Neural cell (in vitro differentiated cells): ENCODE results near the gene STAC. TPM values are rescaled to one million over a fixed set of nuclear protein-coding genes. Genes with fewer than 3 reads are reported as not detected.

Experiments used
- H2AFZ ChIP-seq: fragments of 200-600, 300-800 bp; sonication (generic), shearing (Covaris generic); 2 replicates; pipeline ENCODE4 v1.6.0; 2014; ENCODE audit warnings: low read depth, mild to moderate bottlenecking, antibody characterized with exemption, low read length, moderate library complexity
- H3F3A ChIP-seq: fragments of 200-600 bp; shearing (Covaris generic); 2 replicates; pipeline ENCODE4 v1.6.1; 2016; ENCODE audit warnings: mild to moderate bottlenecking, moderate library complexity, mixed read lengths, antibody characterized with exemption, low read length; ENCODE audit not compliant: insufficient read depth, poor library complexity, severe bottlenecking
- H3K27ac ChIP-seq: fragments of 200-600, 300-800 bp; sonication (generic), shearing (Covaris generic); 2 replicates; pipeline ENCODE4 v1.5.1; 2014; ENCODE audit warnings: mild to moderate bottlenecking, low read length, moderate library complexity
- H3K27me3 ChIP-seq: fragments of 300-800, 200-600 bp; sonication (generic), shearing (Covaris generic); 2 replicates; pipeline ENCODE4 v1.6.0; 2014; ENCODE audit warnings: mild to moderate bottlenecking, low read depth, low read length, moderate library complexity; ENCODE audit not compliant: insufficient read depth
- H3K36me3 ChIP-seq: fragments of 300-800, 200-600 bp; sonication (generic), shearing (Covaris generic); 2 replicates; pipeline ENCODE4 v1.5.1; 2014; ENCODE audit warnings: mild to moderate bottlenecking, antibody characterized with exemption, low read length, moderate library complexity; ENCODE audit not compliant: insufficient read depth
- H3K4me2 ChIP-seq: fragments of 300-800, 200-600 bp; sonication (generic), shearing (Covaris generic); 2 replicates; pipeline ENCODE4 v1.6.0; 2014; ENCODE audit warnings: mild to moderate bottlenecking, low read length
- H3K4me3 ChIP-seq: fragments of 300-800, 200-600 bp; sonication (generic), shearing (Covaris generic); 2 replicates; pipeline ENCODE4 v1.5.1; 2014; ENCODE audit warnings: mild to moderate bottlenecking, low read length, moderate library complexity
- H3K79me2 ChIP-seq: fragments of 200-600 bp; shearing (Covaris generic); replicated peaks from 2 replicates; pipeline ENCODE4 v1.6.0; 2014; ENCODE audit warnings: mild to moderate bottlenecking, low read length, moderate library complexity; ENCODE audit not compliant: insufficient read depth
- H3K9ac ChIP-seq: fragments of 300-800, 200-600 bp; sonication (generic), shearing (Covaris generic); 2 replicates; pipeline ENCODE4 v1.6.1; 2016; ENCODE audit warnings: mild to moderate bottlenecking, low read length, mixed read lengths
- H3K9me2 ChIP-seq: fragments of 200-600 bp; shearing (Covaris generic); 2 replicates; pipeline ENCODE4 v1.6.1; 2016; ENCODE audit warnings: mild to moderate bottlenecking, low read length, mixed read lengths; ENCODE audit not compliant: insufficient read depth
- H3K9me3 ChIP-seq: fragments of 200-600, 300-800 bp; sonication (generic), shearing (Covaris generic); 2 replicates; pipeline ENCODE4 v1.6.1; 2016; ENCODE audit warnings: mild to moderate bottlenecking, mixed run types, low read length, moderate library complexity, mixed read lengths
- H4K20me1 ChIP-seq: fragments of 200-600 bp; shearing (Covaris generic); 2 replicates; pipeline ENCODE4 v1.6.1; 2016; ENCODE audit warnings: mild to moderate bottlenecking, mixed run types; ENCODE audit not compliant: insufficient read depth
- CTCF ChIP-seq: fragments of 450-650 bp; IDR thresholded peaks from 2 replicates; pipeline ENCODE4 v1.5.1; 2014; ENCODE audit warnings: antibody characterized with exemption, mild to moderate bottlenecking, moderate library complexity; ENCODE audit not compliant: poor library complexity, severe bottlenecking
- EP300 ChIP-seq: fragments of 450-650 bp; conservative IDR thresholded peaks from 2 replicates; pipeline ENCODE4 v1.6.1; 2014; ENCODE audit warnings: antibody characterized with exemption, mild to moderate bottlenecking, moderate library complexity; ENCODE audit not compliant: poor library complexity, severe bottlenecking
- EZH2 ChIP-seq: fragments of 200-600, 300-800 bp; shearing (Covaris generic), sonication (generic); IDR thresholded peaks from 2 replicates; pipeline ENCODE4 v1.6.1; 2014; ENCODE audit warnings: antibody characterized with exemption, low read length, borderline replicate concordance, mild to moderate bottlenecking; ENCODE audit not compliant: insufficient read depth, poor library complexity, severe bottlenecking
- MXI1 ChIP-seq: fragments of 450-650 bp; conservative IDR thresholded peaks from 2 replicates; pipeline ENCODE4 v1.6.1; 2014; ENCODE audit warnings: antibody characterized with exemption, mild to moderate bottlenecking; ENCODE audit not compliant: poor library complexity, severe bottlenecking
- POLR2AphosphoS5 ChIP-seq: IDR thresholded peaks from 2 replicates; pipeline ENCODE4 v1.6.1; 2012
- RAD21 ChIP-seq: fragments of 450-650 bp; conservative IDR thresholded peaks from 2 replicates; pipeline ENCODE4 v1.6.1; 2014; ENCODE audit warnings: antibody characterized with exemption, mild to moderate bottlenecking, moderate library complexity
- REST ChIP-seq: IDR thresholded peaks from 2 replicates; pipeline ENCODE4 v1.6.1; 2012; ENCODE audit warnings: borderline replicate concordance
- SMC3 ChIP-seq: fragments of 450-650 bp; conservative IDR thresholded peaks from 2 replicates; pipeline ENCODE4 v1.6.1; 2014; ENCODE audit warnings: antibody characterized with exemption, mild to moderate bottlenecking, moderate library complexity; ENCODE audit not compliant: poor library complexity
- TAF1 ChIP-seq: IDR thresholded peaks from 2 replicates; pipeline ENCODE4 v1.6.1; 2012; ENCODE audit warnings: low read depth
- polyA plus RNA-seq: library from polyadenylated mRNA; depleted of rRNA; stranded (reverse); fragments of >200 nt; gene quantifications from 2 replicates; pipeline ENCODE4 v1.2.3, GENCODE V29; 2014

Gene STAC
- polyA plus RNA-seq, 1 donor from 2014 or later: 4.5 TPM

DNA sequence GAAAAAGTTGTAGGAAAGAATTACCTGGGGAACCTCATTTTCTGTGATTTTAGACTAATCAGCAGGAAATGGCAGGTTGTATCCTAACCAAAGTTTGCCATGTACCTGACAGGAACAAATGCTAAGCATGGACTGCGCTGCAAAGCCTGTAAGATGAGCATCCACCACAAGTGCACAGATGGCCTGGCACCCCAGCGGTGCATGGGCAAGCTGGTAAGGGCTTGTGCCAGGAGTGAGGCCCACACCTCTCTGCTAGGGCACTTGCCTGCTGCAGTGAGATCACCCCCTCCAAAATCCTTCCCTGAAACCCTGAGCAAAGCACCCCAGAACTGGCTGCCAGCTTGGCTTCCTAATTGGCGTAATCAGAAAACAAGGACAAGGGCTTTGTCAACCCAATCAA is 102.6 kb downstream of the STAC start (continued):
- no peak for TF ChIP-seq CTCF

DNA sequence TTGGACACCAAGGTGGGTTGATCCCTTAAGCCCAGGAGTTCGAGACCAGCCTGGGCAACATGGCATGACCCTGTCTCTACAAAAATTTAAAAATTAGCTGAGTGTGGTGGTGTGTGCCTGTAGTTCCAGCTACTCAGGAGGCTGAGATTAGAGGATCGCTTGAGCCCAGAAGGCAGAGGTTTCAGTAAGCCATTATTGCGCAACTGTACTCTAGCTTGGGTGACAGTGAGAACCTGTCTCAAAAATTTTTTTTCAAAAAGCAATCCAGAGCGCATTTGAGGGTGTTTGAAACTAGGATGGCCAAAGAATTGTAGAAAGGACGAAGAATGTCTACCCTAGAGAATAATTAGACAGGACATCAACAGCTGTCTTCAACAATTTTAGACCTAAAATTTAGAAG is 103.4 kb downstream of the STAC start:
- TF ChIP-seq RAD21 (no peak), EP300 (no peak), CTCF (no peak), POLR2AphosphoS5 (no peak), EZH2 (no peak), SMC3 (no peak), TAF1 (no peak), REST (no peak), MXI1 (no peak)
- Histone ChIP-seq H3K9me3 (no peaks in the 10 kb centered on the region), H3K9ac (no peak overlapping the region), H3K9me2 (no peaks in the 10 kb centered on the region), H3F3A (no peaks in the 10 kb centered on the region), H4K20me1 (no peaks in the 10 kb centered on the region), H3K27me3 (no peaks in the 10 kb centered on the region), H3K4me3 (no peak overlapping the region), H2AFZ (no peak overlapping the region), H3K36me3 (no peaks in the 10 kb centered on the region), H3K4me2 (no peak overlapping the region), H3K27ac (no peak overlapping the region), H3K79me2 (no peaks in the 10 kb centered on the region)

DNA sequence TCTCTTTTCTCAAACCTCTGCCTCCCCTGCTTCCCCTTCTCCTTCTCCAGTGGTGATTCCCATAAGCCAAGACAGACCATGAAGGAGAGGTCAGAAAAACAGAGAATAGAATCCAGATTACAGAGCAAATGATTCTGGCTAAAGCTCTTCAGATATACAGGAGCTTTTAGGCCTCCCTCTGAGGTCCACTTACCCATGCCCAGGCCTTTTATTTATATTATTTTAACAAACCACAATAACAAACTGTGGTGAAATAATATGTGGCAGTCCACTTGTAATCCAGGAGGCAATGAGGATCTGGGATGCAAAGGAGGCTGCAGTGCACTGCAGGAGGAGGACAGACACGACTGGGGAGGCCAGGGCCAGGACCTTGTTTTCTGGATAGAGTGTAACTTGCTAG is 104.1 kb downstream of the STAC start:
- TF ChIP-seq EP300 (no peak), POLR2AphosphoS5 (no peak), SMC3 (no peak), CTCF (no peak), RAD21 (no peak), TAF1 (no peak), REST (no peak), EZH2 (no peak), MXI1 (no peak)
- Histone ChIP-seq H3F3A (no peaks in the 10 kb centered on the region), H4K20me1 (no peaks in the 10 kb centered on the region), H3K79me2 (no peaks in the 10 kb centered on the region), H2AFZ (no peak overlapping the region), H3K9me2 (no peaks in the 10 kb centered on the region), H3K4me3 (no peak overlapping the region), H3K9me3 (no peaks in the 10 kb centered on the region), H3K4me2 (no peak overlapping the region), H3K27me3 (no peaks in the 10 kb centered on the region), H3K36me3 (no peaks in the 10 kb centered on the region), H3K9ac (no peak overlapping the region), H3K27ac (no peak overlapping the region)
